T-helper 1 cell (primary cell): ENCODE measurements around the gene ZC3H18.
A peak's percentile ranks its signal among the peaks of the same experiment; 100 is the strongest.

Source experiments
- DNase-seq, 5 donors: peaks; one replicate each; pipeline ENCODE4 v3.0.0-alpha.2; 2012 to 2020

The ZC3H18 gene

DNA sequence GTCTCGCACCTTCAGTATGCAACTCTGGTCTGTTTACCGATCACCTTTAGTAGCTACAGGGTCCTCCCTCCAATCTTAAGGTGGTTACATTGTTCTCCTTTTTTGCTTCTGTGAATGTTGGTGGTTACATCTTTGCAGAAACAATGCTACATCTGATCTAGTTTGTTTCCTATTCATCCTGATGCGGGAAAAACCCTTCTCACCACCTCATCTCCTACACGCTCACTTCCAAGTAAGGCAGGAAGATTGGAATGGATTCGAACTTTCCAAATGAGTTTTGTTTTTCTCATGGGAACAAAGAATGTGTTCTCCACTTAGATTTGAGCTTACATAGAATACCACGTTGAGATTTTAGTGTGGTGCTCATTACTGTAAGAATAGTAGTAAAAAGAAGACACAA is 14.5 kb downstream of the ZC3H18 start:
- DNase-seq: no peak

DNA sequence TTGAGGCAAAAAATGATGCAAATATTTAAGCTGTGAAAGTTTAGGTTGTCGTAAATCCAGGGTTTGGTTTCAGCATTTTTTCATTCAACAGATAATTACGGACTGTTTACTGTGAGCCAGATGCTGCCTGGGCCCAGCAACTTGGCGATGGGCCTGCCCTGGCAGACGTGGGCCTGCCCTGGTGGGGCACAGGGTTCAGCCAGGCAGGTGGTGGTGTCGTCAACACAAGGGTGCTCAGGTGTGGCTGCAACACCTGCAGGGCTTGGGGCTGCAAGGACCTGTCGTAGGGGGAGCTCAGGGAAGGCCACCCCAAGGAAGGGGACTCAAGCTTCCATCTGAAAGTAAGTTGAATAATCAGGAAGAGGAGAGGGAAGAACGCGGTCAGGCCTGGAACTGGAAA is 15.1 kb downstream of the ZC3H18 start:
- DNase-seq: no peak

DNA sequence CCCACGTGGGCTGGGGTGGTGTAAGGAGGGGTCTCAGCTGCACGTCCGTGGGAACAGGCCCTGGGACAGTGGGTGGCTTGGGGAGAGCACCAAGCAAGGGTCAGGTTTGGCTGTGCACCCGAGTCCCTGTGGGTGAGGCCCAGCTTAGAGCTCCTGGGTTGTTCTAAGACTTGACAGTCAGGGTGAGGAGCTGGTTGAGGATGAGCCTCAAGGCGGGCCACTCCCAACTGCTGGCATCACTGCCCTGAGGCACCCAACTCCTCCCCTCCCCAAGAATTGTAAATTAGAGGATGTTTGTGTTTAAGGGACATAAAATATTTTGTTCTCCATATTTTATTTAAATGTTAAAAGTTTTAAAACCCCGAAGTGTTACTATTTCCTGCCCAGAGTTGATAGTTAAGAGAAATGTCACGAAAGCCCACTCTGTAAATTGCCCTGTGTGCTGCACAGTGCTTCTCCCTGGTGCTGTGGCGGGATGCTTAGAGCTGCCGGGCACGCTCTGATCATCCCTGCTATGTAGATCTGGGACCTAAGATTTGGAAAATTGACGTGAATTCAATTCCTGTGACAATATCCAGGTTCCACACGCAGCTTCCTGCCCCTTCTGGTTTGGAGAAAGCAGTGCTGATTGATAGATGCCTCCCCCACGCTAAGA is 15.9 kb downstream of the ZC3H18 start:
- DNase-seq: no peak

DNA sequence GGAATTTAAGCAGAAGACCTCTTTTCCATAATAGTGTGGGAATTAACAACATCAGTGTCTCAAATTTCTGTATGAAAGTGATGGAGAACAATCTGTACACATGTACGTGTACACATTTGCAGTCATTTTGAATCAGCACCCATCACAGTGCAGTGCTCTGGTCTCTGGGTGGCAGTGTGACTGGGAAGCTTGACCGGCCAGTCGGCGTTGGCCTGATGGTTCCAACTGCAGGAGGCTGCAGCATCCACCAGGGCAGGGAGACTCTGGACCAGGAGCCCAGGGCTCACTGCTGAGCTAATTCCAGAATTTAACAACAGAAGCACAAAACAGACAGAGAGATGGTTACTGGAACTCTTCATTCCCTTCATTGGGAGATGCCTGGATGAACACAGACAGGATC is 17.9 kb downstream of the ZC3H18 start:
- DNase-seq: no peak

DNA sequence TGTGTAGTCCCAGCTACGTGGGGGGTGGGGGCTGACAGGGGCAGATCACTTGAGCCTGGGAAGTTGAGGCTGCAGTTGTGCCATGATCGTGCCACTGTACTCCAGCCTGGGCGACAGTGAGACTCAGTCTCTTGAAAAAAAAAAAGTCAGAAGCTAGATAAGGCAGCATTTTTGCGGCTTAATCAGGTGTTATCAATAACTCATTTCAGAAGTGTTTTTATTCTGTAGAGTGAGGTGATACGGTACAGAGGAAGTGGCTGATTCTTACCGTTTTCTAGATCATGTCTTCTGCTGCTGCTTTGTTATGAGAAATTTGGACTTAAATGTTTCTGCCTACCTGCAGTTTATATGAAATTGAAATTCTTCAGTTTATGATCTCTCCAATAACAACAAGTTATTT is 18.6 kb downstream of the ZC3H18 start:
- DNase-seq: peak in 1 of 5 donors; percentile 50

DNA sequence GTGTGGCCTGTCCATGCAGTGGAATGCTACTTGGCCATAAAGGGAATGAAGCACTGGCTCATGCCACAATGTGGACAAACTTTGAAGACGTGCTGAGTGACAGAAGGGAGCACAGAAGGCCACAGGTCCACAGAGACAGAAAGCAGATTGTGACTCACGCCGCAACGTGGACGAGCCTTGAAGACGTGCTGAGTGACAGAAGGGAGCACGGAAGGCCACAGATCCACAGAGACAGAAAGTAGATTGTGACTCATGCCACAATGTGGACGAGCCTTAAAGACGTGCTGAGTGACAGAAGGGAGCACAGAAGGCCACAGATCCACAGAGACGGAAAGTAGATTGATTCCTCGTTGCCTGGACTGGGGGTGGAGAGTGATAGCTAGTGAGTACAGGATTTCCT is 19.2 kb downstream of the ZC3H18 start:
- peak in 1 of 5 donors; percentile 56 for DNase-seq

DNA sequence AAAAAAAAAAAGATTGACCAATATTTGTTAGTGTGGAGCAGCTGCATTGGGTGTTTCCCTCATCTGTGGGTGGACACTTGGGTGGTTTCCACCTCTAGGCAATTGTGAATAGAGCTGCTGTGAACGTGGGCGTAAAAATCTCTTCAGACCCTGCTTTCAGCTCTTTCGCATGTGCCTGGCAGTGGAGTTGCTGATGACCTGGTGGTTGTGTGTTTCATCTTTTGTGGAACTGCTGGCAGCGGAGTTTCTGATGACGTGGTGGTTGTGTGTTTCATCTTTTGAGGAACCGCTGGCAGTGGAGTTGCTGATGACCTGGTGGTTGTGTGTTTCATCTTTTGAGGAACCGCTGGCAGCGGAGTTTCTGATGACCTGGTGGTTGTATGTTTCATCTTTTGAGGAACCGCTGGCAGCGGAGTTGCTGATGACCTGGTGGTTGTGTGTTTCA is 21.4 kb downstream of the ZC3H18 start:
- DNase-seq: peak in 1 of 5 donors; percentile 54

DNA sequence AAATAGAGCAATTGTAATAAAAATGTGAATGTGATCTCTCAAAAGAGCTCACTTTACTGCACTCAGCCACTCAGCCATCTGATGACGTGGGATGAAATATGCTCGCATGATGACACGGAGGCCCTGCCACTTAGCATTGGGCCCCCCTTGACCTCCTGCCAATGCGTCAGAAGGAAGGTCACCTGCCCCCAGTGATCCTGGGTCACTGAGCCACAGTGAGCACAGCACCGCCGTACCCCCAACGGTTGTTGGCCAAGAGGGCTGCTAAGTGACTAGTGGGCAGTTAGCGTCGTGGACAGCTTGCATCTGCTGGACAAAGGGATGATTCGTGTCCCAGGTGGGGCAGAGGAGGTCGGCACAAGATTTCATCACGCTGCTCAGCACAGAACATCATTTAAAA is 22.9 kb downstream of the ZC3H18 start:
- no peak for DNase-seq

DNA sequence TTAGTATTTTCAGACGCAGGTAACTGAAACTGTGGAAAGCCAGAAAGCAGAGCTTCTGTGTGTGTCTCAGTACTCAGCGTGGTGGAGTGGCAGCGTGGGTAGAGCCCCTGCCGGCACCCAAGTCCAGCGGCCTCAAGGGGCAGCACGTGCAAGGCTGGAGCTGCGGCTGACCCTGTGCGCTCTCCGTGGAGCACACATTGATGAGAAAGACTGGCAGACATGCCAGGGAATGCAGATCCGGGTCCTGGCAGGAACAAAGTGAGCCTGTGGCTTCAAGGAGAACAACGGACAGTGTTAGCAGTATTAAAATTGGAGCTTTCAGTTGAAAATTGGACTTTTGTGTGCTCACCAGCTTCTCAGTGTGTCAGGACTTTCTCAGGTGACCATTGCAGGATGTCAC is 23.3 kb downstream of the ZC3H18 start:
- DNase-seq: no peak

DNA sequence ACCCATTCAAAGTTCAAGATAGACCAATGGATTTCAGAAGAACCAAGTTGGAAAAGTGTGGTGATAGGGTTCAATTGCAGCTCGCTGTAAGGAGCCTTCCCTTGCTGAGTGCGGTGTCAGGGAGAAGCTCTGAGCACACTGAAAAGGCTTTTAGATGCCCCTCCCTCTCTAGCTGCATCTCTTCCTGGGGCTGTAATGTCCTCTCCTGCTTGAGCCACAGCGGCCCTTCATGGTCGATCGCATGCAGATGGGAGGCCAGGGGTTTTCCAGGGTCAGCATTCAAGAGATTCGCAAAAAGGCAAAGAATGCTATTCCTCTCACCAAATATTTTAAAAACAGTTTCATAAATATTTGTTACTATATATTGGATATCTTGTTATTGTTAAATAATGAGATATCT is 23.7 kb downstream of the ZC3H18 start:
- DNase-seq: no peak

DNA sequence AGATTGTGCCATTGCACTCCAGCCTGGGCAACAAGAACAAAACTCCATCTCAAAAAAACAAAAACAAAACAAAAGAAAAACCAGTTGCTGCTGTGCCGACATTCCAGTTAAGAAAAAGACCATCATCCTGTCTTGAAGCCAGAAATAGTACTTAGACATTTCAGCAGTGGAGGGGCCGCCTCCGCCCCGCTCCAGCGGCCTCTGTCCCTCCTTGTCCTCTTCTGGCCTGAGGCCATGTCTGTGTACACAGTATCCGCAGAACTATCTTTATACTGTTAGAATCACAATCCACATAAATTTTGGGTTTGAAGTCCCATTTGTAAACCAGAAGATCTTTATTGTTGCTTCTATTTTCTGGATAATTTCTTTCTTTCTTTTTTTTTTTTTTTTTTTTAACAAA is 24.9 kb downstream of the ZC3H18 start:
- no peak for DNase-seq

DNA sequence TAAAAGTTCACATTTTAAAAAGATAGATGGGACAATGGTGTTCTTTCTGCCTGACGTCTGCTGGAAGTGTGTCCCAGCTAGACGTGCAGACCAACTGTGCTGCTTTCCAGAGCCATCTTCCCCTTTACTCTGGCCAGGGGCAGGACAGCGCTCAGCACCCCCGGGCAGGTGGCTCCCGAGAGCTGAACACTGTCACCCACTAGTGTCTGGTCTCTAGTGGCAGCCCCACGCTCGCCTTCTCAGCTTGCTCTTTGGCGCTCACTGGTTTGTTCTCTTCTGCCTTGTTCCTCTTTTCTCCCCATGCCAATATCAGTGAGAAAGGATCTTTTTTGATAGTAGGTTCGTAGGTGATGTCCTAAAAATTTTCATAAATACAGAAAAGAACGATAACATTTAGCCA is 25.7 kb downstream of the ZC3H18 start:
- no peak for DNase-seq

DNA sequence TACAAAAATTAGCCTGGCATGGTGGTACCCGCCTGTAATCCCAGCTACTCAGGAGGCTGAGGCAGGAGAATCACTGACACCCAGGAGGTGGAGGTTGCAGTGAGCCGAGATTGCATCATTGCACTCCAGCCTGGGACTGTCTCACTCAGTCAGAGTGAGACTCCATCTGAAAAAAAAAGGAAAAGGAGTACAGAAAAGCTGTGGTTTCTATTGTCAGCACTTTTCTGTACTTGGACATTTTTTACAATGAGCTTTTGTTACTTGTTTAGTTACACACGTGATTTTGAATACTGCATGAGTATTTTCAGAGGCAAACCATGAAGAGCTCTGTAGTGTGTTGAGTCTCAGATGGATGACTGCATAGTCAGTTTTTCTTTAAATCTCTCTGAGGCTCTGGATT is 26.3 kb downstream of the ZC3H18 start:
- DNase-seq: peak in 1 of 5 donors; percentile 29

DNA sequence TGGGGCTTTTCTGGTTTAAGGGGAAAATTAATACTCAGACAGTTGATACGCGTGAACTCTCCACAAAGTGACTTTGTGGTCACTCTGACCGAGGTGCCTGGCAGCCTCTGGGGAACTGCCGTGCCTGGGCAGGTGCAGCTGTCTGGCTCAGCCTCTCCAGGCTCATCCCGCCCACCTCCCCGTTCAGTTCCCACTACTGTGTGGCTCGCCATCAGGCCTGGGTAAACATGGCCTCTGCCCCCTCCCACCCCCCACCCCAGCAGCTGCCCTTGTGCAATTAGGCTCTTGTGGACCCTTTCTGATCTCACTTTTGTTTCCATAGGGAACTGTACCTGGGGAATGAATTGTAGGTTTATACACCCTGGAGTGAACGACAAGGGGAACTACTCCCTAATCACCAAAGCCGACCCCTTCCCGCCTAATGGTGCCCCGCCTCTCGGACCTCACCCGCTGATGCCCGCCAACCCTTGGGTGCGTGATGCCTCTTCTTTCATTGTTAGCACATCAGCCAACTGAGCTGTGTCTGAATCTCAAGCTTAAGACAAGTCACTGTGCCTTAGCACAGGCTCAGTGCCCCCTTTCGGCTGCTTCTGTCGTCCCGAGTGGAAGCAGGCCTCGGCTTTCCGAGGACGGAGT is 27.8 kb downstream of the ZC3H18 start:
- DNase-seq: no peak

DNA sequence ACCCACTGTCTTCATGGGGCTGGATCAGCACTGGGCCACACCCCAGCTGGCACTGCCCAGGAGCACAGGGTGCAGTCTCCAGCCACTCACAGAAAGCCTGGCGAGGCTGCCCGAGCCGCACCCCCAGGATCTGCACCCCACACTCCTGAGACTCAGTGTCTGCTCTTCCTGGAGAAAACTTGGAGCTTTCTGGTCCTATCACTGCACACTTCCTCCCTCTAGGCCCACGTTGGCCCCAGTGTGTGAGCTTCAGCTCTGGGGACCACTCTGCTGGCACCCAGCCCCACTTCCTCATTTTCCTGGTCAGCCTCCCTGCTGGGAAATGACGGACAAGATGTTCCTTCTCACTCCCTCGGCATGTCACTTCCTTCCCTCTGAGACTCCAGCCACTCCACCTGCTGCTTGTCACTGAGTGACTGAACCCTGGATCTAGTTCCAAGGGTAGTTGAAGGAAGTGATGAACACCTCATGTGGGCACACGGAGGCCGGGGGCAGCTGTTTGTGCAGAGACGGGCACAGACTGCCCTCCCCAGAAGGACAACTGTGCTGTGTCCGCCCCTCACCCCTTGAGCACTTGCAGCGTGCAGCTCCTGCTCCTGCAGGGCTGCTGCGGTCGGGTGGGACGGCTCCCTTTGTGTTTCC is 29.0 kb downstream of the ZC3H18 start:
- DNase-seq: no peak

DNA sequence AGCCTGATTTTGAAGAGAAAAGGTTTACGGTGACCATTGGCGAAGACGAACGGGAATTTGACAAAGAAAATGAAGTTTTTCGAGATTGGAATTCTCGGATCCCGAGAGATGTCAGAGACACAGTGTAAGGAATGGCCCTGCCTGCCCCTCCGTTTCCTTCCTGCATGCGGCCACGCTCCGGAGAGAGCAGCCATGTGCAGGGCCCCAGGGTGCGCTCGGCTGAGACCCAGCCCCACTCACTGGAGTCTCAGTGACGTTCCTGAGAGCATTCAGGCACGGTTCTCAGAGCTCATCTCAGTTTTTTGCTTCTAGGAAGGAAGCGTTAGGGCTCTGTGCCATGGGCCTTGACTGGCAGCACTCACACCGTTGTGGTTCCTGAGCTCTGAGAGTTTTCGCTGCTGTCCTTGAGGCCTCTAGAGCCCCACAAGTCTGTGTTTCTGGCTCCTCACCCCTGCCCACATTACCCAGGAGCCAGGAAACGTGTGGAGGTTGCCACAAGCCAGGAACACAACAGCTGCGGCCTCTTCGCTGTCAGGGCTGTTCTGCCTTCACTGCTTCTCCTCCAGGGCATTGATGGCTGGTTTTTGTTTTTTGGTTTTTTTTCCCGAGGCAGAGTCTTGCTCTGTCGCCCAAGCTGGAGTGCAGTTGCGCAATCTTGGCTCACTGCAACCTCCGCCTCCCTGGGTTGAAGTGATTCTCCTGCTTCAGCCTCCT is 29.8 kb downstream of the ZC3H18 start:
- DNase-seq: no peak

DNA sequence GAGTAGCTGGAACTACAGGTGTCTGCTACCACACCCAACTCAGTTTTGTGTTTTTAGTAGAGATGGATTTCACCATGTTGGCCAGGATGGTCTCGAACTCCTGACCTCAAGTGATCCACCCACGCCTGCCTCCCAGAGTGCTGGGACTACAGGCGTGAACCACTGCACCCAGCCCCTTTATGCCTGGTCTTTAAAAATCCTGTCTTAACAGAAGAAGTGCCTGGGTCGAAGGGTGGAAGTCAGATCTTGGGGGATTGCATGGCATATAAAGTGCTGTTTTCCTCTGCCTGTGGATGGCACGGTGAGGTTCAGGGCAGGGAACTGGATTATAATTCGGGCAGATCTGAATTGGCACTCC is 30.3 kb downstream of the ZC3H18 start:
- no peak for DNase-seq

DNA sequence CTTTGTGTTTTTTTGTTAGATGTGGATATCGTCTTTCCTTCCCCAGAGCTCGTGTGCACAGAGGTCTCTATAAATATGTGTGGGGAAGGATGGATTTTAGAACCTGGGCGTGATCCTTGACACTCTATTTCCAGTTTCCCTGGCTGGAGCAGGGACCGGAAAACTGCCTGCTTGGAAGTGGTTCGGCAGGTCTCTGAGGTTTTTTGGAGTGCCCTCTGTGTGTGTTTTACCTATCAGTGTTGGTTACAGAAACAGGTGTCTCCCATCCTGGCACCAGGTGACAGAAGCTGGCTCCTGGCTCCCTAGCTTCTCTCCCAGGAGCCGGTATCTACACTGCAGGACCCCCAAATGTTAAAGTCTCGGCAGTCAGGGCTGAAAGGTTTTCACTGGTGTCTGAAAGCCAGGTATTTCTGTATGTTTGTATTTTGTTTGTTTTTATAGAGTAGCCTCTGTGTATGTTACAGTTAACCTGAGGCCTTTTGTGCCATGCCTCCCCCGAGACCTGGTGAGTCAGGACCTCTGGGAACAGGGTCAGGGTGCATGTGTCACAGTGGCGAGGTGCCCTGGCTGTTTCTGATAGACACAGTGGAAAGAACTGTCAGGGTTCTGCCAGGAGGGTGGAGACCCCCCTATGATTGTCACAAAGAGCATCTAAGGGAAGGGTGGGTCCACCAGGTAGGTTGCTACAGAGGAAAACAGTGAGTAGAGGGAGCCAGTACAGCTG is 31.3 kb downstream of the ZC3H18 start:
- no peak for DNase-seq

DNA sequence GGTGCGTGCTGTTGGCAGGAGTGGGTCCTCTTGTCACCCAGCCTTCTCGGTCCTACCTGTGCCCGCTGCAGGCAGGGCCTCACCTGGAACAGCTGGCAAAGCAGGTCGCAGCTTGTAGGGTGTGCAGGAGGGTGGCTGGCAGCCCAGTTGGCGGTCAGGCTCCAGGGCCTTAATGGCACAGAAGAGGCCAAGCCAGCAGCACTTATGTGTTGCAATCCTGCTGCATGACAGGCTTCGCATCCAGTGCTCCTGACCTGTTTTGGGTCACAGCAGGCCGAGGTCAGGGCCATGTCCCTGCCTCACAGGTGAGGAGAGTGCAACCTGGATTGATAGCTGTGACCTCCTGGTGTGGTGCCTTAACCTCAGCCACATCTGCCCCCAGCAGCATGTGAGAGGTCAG is 31.9 kb downstream of the ZC3H18 start:
- DNase-seq: no peak

DNA sequence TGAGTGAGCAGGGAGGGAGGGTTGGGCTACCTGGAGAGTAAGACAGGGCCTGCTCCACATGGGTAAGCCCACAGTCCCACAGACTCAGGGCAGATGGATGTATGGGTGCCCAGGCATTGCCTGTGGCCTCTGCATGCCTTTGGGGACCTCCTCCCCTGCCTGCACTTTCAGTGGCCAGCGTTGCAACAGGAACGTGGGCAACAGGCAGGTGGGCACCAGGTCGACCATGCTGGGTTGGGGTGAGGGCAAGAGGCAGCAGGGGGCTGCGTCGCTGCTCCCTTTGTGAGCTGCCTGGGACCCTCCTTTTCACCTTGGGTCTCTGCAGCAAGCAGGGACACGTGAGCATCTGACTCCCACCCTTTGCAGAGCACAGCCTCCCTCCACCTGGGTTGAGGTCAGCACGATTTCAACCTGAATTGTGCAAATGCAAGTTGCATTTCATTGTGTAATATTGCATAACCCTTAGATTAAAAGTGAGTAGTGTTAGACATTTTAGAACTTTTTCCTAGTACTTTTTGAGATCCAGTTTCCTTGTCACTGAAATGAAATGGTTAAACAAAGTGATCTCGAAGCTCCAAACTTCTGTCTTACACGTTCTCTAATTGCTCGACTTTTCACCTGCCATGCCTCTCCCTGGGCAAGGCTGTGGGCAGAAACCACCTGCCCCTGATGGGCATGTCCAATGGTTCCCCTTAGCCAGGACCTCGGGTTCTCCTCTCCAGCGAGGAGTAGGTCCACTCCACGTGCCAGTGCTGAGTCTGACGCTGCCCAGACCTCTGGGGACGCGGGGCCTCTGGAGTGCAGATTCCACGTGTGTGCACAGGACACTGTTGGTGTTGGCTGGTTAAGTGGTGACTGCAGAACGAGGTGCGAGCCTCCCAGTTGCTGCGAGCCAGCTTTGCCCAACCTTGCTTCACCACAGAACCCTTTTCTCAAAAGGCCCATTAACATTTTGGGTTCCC is 35.3 kb downstream of the ZC3H18 start:
- no peak for DNase-seq

DNA sequence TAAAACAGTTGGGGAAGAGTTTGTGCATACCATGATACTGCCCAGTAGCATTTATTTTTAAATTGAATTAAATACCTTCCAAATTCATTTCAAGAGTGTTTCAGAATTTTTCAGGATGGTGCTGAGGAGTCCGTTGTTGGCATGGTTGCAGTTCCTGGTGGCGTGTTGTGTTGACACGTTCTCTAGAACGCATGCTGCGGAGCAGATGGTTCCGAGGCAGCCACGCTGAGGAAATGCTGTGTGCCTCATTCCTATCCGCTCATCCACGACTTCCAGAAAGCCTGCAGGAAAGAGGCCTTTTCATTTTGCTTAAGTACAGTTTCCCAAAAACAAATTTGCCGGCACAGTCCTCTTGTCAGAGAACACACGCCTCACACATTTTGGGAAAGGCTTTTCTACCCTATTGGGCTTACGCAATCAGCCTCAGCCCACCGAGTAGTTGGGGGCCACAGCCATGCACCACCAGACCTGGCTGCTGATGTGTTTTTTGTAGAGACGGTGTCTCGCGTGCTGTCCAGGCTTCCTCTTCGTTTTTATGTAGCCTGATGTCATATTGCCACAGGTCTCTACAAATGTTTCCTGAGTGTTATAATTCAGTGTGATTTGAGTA is 36.0 kb downstream of the ZC3H18 start:
- no peak for DNase-seq
